Astrocyte (in vitro differentiated cells and primary cell): ENCODE measurements around the gene CST11.

Source experiments
- CTCF ChIP-seq: IDR thresholded peaks from 2 replicates; pipeline ENCODE4 v1.5.1; 2011; ENCODE audit warnings: low read depth, mild to moderate bottlenecking, inconsistent platforms, low read length, moderate library complexity; ENCODE audit not compliant: insufficient read depth
- EZH2 ChIP-seq: IDR thresholded peaks from 2 replicates; pipeline ENCODE4 v1.6.1; 2012; ENCODE audit warnings: mild to moderate bottlenecking, low read length, inconsistent platforms; ENCODE audit not compliant: insufficient read depth

- TF ChIP-seq CTCF: no peak
- no peak for TF ChIP-seq EZH2
Observed at GRCh38 chr20:23490817-23491216, 38.1 kb upstream of the CST11 start, which contains the start of gene CST8.
